EL (cell line): ENCODE data around the gene CTXND1.

Experiments
- DNase-seq: peaks from one replicate; pipeline ENCODE4 v3.0.0-alpha.2; 2016

CTXND1 gene

GRCh38 chr15:80180468-80180867 is 71.5 kb downstream of the CTXND1 start:
- no peak for DNase-seq

GRCh38 chr15:80179935-80180334 is 72.1 kb downstream of the CTXND1 start:
- no peak for DNase-seq

GRCh38 chr15:80179025-80179759 is 72.8 kb downstream of the CTXND1 start:
- peak; percentile 88 for DNase-seq

GRCh38 chr15:80177156-80177555 is 74.9 kb downstream of the CTXND1 start:
- DNase-seq = no peak

GRCh38 chr15:80176443-80176842 is 75.6 kb downstream of the CTXND1 start:
- DNase-seq = no peak

- no peak for DNase-seq
These were observed 76.6 kb downstream of the CTXND1 start for GRCh38 chr15:80175436-80175835.

GRCh38 chr15:80174017-80174746 is 77.8 kb downstream of the CTXND1 start:
- DNase-seq = peak; percentile 72

- DNase-seq = peak; percentile 47
These were observed 78.8 kb downstream of the CTXND1 start for GRCh38 chr15:80173022-80173759.

GRCh38 chr15:80172401-80172800 is 79.6 kb downstream of the CTXND1 start:
- DNase-seq = no peak

- DNase-seq = no peak
These were observed 80.2 kb downstream of the CTXND1 start for GRCh38 chr15:80171787-80172186.

- no peak for DNase-seq
These were observed 81.4 kb downstream of the CTXND1 start for GRCh38 chr15:80170596-80170995.

GRCh38 chr15:80169768-80170357 is 82.2 kb downstream of the CTXND1 start:
- DNase-seq = no peak

GRCh38 chr15:80168421-80168820 is 83.6 kb downstream of the CTXND1 start:
- no peak for DNase-seq

- DNase-seq = no peak
These were observed 84.1 kb downstream of the CTXND1 start for GRCh38 chr15:80167936-80168335.

GRCh38 chr15:80163897-80164296 is 88.1 kb downstream of the CTXND1 start:
- no peak for DNase-seq

GRCh38 chr15:80163217-80163616 is 88.8 kb downstream of the CTXND1 start:
- DNase-seq = no peak

- no peak for DNase-seq
These were observed 89.9 kb downstream of the CTXND1 start for GRCh38 chr15:80162059-80162554.

GRCh38 chr15:80161468-80162016 is 90.5 kb downstream of the CTXND1 start:
- DNase-seq = no peak

- DNase-seq = peak; percentile 96
These were observed 91.3 kb downstream of the CTXND1 start for GRCh38 chr15:80160570-80161156.

- no peak for DNase-seq
These were observed 92.0 kb downstream of the CTXND1 start for GRCh38 chr15:80159811-80160569.

- no peak for DNase-seq
These were observed 92.7 kb downstream of the CTXND1 start for GRCh38 chr15:80159301-80159700.

GRCh38 chr15:80157215-80157614 is 94.8 kb downstream of the CTXND1 start:
- no peak for DNase-seq
